AML-193 (cell line): ENCODE data around the gene CGGBP1.
"Not testable (repeated sequence)": the region's sequence is repeated elsewhere in the genome, so short reads cannot be mapped to it uniquely, and the experiment has no call there.

Experiments
- DNase-seq, 2 experiments: peaks; one replicate each; lab custom pipeline; 2025; lab: John Stamatoyannopoulos, UW

Gene CGGBP1

DNA sequence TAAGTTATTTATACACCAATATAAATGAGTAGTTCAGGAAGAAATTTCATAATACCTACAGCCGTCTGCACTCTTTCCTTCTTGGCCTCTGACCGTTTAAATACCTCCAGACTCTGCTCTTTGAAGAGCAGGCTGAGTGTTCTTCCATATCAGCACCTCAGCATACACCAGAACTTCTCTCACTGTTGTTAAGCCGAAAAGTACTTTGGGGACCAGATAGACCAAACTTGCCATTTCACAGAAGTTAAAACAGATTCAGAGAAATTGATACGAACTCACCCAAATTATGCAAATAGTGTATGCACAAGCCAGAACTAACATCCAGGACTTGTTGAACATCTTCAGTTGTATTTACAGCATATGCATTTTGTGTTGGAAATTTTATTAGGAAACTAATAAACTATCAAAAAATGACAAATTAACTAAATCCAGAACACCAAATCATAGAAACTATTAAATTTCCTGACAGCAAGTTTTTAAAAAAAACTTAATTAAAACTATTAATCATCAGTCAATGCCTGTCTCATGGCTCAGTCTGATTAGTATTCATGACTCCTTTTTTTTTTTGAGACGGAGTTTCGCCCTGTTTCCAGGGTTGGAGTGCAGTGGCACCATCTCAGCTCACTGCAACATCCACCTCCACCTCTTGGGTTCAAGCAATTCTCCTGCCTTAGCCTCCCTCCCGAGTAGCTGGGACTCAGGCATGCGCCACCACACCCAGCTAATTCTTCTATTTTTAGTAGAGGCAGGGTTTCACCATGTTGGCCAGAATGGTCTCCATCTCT, 24.1 kb downstream of the CGGBP1 start:
- no peak for DNase-seq

DNA sequence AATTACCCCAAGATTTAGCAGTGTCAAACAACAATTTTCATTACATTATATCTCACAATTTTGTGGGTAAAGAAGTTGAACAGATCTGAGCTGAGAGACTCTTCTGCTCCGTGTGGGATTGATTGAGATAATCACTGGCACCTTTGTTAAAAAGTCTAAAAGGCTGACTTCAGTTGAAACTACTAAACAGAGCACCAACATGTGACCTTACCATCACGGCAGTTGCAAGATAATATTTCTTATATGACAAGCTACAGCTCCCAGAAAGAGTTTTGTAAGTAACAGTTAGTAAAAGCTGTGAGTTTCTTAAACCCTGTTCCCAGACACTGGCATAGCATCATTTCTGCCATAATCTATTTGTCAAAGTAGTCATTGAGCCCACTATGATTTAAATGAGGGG, 25.0 kb downstream of the CGGBP1 start:
- DNase-seq = no peak

DNA sequence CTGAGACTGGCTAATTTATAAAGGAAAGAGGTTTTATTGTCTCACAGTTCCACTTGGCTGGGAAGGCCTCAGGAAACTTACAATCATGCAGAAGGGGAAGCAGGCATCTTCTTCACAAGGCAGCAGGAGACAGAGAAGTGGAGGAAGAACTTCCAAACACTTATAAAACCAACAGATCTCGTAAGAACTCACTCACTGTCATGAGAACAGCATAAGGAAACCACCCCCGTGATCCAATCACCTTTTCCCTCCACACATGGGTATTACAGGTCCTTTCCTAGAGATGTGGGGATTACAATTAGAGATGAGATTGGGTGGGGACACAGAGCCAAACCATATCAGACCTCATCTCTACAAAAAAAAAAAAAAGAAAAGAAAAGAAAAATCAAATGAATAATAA, 25.7 kb downstream of the CGGBP1 start:
- DNase-seq = no peak

DNA sequence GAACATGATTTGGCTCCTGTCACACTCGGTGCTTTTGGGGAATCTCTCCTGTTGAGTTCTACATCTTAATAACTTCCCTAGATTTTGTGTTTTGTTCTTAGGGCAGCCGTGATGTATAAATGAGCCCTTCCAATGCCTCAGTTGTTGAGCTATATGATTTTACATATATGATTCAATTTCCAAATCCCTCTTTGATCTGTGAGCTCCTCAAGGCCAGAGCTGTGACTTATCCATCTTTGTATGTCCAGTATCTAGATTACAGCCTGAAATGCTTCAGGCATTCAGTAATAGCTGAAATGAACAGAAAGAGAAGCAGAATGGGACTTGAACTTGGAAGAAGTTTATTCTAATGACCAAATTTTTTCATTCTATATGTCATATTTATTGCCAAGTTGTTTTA, 26.6 kb downstream of the CGGBP1 start:
- DNase-seq = peak; percentile 37 to 49

DNA sequence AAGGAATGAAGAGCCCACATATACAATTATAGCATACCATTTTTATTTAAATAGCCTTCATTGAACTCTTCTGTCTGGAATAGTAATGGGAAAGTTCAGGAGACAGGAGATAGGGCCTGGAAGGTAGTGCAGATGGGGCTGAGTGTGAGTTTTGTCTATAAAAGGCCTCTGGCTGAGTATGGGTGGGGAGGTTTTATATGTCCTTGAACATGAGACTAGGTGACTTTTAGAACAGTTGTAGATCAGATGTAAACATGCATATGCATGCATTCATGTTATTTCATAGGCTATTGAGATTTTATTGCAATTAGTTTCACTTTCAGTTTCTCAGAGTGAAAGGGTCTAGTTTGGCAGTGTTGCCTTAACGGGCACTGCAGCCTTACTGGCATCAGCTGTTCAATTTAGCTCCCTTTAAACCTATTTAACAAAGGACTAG, 27.1 kb downstream of the CGGBP1 start:
- DNase-seq = peak; percentile 49 to 53

DNA sequence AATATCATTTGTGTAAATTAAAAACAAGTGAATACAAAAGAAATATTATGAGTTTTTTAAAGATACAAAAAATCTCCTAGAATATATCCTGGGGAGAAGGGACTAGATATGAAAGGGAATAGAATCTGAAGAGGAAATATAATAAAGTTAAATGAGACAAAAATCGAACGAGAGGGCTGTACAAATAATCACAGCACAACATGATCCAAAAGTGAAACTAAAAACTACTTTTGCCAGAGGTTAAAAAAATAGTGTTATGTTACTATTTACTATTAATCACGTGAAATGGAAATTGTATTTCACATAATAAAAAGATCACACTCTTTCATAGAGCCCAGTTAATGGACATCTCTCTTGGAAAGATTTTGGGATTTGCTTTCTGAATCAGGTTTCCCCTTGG, 28.6 kb downstream of the CGGBP1 start:
- no peak for DNase-seq

DNA sequence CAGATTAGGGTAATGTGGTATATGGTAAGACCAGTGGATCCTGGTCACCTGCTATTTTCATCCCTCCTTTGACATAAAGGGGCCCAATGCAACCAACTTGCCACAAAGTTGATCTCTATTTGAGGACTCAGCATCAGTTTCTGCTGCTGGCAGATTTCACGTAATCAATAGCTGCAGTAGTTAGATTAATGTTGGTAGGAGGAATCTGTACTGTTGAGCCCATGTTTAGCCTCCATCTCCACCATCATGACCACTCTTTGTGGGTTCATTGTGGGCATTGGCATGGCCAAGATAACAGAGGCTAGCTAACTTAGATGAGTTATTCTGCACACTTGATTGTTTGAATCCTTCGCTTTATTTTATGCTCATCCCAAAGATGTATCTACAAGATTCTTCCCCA, 29.9 kb downstream of the CGGBP1 start:
- no peak for DNase-seq

DNA sequence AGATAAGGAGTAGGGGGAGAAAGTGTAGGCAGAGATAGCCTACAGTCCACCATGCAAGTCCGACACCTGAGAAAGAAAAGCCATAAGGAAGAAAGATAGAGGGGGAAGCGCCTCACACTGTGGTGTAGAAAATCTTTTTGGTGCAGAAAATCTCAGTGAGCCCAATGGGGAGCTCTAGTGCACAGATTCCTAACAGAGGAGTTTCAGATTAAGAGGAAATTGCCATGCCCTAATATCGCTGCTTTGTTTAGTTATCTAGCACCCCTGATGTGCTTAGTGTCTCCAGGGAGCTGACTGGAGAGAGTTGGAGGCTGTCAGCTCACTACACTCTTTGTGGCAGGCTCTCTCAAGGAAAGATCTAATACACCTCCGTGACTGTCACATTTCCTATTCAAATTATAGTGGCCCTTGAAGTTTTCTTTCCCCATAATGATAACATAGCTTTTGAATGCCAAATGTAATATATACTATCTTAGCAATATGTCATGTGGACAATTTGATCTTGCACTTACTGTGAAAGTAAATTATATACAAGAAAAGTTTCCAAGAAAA, 33.7 kb downstream of the CGGBP1 start:
- DNase-seq = no peak

DNA sequence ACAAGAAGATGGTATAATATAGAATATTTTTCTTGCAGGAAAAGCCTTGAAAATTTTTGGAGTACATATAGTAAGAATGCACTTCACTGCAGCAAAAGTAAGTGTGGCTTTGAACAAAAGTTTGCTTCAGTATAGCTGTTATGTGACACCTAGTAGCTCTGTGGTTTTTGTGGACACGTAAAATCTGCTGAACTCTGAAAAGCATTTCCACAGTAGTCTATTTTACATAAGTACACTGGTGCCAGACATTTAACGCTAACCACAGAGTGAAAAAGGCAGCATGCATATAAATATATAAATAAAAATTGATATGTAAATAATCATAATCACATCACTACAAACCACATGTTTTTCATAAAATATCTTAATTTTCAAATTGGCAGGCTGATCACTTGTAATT, 39.8 kb downstream of the CGGBP1 start:
- no peak for DNase-seq

DNA sequence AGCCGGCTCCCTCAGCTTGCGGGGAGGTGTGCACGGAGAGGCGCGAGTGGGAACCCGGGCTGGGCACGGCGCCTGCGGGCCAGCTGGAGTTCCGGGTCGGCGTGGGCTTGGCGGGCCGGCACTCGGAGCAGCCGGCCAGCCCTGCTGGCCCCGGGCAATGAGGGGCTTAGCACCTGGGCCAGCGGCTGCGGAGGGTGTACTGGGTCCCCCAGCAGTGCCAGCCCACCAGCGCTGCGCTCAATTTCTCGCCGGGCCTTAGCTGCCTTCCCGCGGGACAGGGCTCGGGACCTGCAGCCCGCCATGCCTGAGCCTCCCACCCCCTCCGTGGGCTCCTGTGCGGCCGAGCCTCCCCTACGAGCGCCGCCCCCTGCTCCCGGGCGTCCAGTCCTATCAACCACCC, 43.1 kb downstream of the CGGBP1 start:
- not testable (repeated sequence) for DNase-seq

DNA sequence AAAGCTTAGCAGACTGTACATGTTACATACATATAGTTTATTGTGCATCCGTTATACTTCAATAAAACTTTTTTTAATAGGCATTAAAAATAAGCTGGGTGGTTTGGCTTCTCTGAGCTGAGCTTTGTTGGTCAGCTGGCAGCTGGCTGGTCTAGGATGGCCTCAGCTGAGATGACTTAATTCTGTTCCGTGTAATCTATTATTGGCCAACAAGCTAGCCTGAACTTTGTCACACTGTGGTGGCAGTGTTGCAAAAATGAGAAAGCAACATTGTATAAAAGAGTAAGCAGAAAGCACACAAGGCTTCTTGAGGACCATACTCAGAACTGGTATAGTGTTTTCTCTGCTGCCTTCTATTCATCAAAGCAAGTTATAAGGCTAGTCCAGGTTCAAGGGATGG, 45.2 kb downstream of the CGGBP1 start:
- no peak for DNase-seq

DNA sequence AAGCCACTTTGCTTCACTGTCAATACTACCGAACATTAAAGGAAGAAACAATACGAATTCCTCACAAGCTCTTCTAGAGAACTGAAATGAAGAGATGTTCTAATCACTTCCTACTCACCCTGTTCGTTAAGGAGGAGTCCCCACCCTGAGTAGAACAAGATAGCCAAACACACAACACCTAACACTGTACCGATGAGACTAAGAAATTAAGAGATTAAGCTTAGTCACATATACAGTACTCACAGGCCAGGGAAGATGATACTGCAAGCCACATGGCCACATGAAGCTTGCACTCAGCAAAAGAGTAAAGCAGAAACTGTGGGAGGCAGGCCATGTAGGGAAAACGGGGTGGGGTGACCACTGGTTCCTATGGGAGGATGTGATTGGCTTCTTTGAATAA, 48.0 kb downstream of the CGGBP1 start:
- DNase-seq = no peak

DNA sequence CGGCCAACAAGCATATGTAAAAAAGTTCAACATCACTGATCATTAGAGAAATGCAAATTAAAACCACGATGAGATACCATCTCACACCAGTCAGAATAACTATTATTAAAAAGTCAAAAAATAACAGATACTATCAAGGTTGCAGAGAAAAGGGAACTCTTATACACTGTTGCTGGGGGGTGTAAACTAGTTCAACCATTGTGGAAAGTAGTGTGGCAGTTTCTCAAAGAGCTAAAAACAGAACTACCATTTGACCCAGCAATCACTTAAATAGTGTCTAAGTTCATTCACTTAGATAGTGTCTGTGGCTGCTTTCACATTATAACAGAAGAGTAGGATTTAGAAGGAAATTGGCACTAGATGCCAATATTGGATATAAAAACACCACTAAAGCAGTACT, 49.7 kb downstream of the CGGBP1 start:
- no peak for DNase-seq

DNA sequence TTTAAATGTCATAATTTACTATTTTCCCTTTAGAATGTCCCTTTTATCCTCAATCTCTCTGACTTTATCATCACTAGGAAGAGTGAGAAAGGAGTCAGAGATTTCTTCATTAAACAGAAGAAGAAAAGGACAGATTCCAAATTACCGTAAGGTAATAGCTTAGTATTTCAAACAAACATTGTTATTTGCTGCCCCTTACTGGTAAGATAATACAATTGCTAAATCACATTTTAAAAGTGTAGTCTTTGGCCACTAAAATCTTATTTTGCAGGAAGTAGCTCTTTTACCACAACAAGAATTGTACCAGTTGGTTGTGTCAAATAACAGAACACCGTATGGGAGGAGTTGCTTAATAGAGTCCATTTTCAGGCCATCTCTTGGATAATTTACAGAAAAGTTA, 53.7 kb downstream of the CGGBP1 start:
- peak; percentile 82 to 87 for DNase-seq

DNA sequence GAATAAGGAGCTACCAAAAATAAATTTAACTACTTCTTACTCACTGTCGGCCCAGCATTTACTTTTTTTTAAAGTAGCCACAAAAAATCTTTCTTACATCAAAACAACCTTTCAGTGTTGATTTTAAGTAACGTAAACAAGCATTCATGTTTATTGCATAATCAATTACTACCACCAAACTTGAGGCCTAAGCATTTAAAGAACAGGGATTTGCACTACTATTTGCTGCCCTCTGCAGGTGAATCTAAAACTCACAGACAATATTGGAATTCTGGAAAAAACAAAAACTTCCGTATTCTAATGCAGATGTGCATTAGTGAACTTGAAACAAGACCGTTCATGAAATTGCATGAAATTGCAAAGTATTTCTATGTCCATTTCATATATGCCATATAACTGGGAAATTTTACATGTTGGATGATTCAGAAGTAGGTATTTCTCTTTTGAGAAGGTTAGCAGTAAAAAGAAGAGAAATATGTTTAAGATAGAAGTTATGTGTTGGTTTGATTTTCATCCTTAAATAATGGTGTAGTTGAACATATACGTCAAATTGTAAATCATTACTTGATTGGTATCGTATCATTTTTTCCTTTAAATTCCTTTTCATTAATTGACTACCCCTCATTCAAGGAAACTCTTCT, 55.6 kb downstream of the CGGBP1 start:
- peak; percentile 73 to 81 for DNase-seq

DNA sequence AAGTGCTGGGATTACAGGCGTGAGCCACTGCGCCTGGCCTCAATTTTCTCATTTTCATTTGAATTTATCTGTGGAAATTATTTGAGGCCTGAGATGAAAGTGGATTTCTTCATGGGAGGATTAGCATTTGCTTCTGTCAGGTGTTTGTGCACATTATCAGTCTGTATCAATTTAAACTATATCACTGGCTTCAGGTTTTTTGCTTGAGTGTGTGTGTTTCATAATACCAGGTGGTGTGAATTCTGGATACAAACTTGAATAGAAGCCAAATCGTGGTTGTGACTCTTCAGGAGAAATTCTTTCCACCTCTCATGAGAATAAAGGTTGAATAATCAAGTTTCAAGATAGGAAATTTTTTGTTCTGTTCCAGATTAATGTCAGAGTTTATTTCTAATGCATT, 56.4 kb downstream of the CGGBP1 start:
- no peak for DNase-seq
